Lower leg skin (tissue), 3 donors: ENCODE data around the gene FBN1.

Source experiments
- POLR2A ChIP-seq, 2 donors: fragments of 450-650 bp; IDR thresholded peaks; one replicate each; pipeline ENCODE4 v1.6.1; 2016 to 2017; ENCODE audit warnings: antibody characterized with exemption in 2 of 2, mild to moderate bottlenecking in 1 of 2, moderate library complexity in 1 of 2
- TF ChIP-seq, protein P1 (sequence below), 3 donors: fragments of 450-650 bp; IDR thresholded peaks; one replicate each; pipeline ENCODE4 v1.5.1; 2016; ENCODE audit warnings: antibody characterized with exemption in 3 of 3, mild to moderate bottlenecking in 3 of 3, moderate library complexity in 2 of 3

DNA sequence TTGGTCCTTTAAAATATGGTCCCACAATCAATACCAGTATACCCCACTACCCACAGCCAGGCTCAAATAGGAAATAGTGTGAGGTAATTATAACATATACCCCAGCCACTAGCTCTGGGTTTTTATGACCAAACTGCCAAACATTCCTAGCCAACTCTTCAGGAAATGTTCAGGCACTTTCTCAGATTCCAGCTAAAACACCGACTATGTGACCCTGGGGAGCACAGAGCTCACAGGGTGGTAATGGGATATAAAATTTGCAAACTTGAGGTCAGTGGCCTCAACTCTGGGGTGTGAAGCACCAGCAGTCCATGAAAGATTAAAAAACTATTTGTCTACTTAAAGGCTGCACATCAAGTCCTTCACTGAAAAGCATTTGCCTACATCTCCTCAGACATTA is 12.9 kb downstream of the FBN1 start:
- TF ChIP-seq, protein P1, sequence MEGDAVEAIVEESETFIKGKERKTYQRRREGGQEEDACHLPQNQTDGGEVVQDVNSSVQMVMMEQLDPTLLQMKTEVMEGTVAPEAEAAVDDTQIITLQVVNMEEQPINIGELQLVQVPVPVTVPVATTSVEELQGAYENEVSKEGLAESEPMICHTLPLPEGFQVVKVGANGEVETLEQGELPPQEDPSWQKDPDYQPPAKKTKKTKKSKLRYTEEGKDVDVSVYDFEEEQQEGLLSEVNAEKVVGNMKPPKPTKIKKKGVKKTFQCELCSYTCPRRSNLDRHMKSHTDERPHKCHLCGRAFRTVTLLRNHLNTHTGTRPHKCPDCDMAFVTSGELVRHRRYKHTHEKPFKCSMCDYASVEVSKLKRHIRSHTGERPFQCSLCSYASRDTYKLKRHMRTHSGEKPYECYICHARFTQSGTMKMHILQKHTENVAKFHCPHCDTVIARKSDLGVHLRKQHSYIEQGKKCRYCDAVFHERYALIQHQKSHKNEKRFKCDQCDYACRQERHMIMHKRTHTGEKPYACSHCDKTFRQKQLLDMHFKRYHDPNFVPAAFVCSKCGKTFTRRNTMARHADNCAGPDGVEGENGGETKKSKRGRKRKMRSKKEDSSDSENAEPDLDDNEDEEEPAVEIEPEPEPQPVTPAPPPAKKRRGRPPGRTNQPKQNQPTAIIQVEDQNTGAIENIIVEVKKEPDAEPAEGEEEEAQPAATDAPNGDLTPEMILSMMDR (IDR thresholded peaks at IDR 0.05), result no peak
- TF ChIP-seq POLR2A (IDR thresholded peaks at IDR 0.05), result no peak
